ENCODE measurements around the gene GK2. TPM values are rescaled to one million over a fixed set of nuclear protein-coding genes. Genes with fewer than 3 reads are reported as not detected.

GK2 gene
- total RNA-seq, 1 donor from 2014 or later: not detected

DNA sequence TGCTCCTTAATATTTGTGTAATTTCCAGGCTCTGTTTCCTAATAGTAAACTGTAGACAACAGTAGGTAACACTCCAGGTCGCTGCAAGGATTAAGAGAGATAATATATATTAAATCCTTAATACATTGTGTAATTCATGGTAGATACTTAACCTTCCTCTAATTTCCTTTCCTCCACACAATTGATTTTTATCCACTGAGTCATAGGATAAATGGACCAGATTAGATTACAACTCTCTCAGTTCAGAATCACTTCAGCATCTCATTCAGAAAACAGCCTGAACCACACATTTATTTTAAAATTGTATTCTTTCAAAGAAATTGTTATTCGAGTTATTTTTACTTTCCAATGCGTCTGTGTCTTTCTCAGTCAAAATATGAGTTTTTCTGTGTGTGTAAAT lies 17.1 kb downstream of the GK2 start:
- FAIRE-seq (no peak), DNase-seq (ENCODE audit: low spot score in 2 of 2) (no peak)

DNA sequence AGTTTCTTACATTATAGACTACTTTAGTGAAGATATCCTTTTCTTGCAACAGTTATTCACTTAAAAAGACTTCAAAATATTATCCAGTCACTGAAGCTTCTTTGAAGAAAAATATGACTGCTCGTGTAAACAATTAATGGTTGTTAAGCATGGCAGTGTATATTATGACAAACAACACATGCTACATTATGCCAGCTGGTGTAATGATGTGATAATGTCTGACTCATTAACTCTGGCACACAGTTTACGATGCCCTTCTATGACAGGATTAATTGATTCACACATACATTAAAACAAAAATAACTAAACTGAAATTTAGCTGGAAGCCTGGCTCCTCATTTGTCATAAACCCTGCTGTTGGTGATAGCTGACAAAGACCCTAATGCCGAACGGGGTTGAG lies 22.4 kb downstream of the GK2 start:
- FAIRE-seq: no peak
- no peak for DNase-seq (ENCODE audit: low spot score in 2 of 2)

DNA sequence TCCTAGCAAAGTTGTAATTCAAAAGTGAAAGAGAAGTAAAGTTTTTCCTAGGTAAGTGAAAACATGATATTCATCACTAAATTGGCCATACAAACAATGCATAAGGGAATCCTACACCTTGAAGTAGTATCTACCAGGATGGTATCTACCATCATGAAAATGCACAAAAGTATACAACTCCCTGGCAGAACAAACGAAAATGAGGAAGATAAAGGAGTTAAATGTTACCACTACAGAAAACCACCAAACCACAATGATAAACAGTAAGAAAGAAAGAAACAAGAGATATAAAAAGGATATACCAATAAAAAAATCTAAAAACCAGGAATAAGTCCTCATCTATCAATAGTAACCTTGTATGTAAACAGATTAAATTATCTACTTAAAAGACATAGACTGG lies 26.9 kb downstream of the GK2 start:
- FAIRE-seq (no peak), DNase-seq (ENCODE audit: low spot score in 2 of 2) (no peak)

DNA sequence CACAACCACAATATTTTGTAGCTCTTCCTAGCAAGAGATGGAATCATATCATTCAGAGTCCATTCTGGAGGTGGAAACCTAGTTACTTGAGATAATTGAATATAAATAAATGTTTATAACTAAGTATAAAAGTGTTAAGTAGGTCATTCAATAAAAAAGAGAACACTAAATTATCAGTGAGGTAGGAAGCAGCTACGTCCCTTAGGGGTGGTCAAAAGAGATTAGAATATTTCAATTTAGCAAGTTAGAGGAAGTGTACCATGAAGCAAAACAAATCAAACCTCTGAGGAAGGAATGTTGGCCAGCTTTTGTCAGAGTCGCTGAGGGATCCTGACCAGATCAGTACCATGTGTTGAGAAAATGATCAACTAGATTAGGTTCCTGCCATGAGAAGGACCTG lies 38.0 kb downstream of the GK2 start:
- no peak for FAIRE-seq

DNA sequence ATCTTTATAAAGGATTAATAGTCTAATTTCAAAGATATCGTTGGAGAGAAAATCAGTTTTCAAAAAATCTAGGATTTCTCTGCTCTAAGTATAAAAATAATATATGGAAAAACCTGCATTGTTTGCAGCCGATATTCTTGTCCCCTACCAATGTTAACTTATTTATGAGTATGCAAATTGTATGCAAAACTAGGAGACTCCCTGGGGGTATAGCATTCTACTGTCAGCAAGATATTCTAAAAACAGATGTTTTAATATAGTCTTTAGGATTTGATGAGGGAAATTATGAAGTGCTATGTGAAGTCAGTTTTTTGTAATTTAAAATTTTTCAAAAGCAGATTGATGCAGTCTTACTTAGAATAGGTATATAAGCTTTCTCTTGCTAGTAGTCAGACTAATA lies 40.9 kb downstream of the GK2 start:
- DNase-seq (ENCODE audit: low spot score in 2 of 2) (no peak), FAIRE-seq (no peak)

More for the DNA sequence above, 38.0 kb downstream of the GK2 start:
- no peak for DNase-seq (ENCODE audit: low spot score in 2 of 2)

DNA sequence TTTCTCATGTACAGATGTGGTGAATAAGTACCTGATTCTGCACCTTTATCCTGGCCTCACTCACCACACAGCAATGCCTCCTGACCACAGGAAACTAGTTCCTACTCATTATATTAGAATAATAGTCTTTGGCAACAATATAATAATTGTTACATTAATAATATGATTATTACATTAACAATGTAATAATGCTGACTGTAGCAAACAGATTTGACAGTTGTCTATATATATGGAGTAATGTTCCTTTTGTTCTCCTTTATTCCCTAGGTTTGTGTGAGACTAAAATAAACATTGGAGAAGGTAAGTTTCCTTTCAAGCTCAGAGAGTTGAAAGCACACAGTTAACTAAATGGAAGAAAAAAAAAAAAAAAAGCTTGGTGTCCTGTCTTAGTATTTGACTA lies 41.6 kb downstream of the GK2 start:
- FAIRE-seq (no peak), DNase-seq (ENCODE audit: low spot score in 2 of 2) (no peak)

DNA sequence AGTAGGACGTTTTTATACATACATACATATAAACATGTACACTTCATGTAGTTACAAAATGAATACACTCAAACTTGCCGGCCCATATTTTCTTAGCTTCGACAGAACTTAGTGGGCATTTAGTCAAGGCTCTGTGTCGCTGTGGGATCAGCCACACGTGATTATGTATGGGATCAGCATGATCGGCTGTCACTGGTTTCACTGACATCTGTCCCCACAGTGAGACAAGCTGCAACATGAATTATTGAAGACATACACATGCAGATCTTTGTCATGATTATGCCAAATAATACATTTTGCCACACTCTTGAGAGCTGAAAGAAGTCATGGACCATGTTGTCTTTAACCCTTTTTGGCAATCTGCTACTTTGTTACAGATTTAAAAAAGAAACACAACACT lies 44.0 kb downstream of the GK2 start:
- FAIRE-seq (no peak), DNase-seq (ENCODE audit: low spot score in 2 of 2) (no peak)

DNA sequence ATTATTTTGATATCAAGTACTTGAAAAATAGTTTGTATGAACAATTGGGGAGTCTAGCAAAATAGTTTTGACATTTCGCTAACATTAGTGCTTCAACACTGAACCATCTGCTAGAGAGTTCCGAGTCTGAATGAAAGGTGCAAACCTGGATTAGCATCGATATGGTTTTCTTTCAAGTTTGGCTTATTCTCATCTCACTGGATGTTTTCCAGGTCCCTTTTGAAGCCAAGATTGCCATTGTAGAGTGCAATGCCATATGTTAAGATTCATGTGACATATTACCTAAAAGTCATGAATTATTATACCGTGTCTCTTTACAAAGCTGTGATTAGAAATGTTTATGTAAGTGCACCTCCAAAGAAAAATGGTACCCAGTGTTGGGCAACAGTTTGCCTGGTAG lies 45.4 kb downstream of the GK2 start:
- DNase-seq (ENCODE audit: low spot score in 2 of 2) (no peak), FAIRE-seq (no peak)

DNA sequence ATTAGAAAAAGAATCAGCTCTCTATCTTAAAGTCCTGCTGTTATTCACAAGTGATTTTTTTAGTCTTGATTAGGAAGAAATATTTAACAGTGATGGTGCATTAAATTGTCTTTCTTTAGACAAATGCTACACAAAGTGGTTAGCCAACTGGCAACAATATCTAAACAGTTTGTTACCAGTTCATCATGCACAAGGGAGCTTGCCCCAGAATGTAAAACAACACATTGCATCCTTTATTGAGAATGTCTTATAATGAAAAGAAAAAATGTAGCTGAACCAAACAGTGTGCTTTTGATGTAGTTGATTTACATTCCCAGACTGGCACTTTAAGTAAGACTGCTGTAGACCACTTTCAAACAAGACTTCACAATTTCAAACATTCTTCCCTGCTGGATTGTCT lies 48.0 kb downstream of the GK2 start:
- DNase-seq (ENCODE audit: low spot score in 2 of 2): no peak
- FAIRE-seq: no peak

DNA sequence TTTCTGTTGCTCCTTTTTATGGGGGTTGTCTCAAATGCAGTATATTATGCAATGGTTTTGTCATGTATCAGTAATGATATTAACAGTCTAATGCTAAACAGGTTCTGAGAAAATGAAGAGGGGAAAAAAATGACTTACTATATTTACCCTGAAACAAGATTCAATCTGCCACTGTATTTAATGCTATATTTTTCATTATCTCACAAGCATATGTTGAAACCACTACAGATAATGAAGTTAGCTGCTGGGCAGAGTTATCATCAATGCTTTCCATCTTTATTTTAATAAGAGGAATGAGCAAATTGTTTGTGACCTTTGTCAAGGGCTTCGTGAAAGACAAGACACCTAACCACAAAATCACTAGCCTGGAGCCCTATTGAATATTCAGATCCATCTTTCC lies 49.6 kb downstream of the GK2 start:
- DNase-seq (ENCODE audit: low spot score in 2 of 2) (no peak), FAIRE-seq (no peak)

DNA sequence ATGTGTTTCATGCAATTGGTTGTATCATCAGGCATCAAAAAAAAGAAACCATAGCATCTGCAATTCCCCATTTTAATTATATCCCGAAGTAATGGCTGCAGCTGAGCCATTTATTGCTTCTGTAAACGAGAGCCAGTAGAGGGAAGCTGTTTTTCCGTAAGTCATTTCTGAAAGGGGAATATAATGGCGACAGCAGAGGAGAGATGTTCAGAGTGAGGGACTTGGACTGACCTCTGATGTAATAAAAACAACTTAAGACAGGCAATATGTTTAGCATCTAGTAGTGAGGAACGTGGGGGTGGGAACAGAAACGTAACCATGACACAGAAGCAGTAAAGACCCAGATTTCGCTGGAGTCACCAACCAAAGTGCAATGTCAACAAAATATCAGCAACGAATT lies 50.7 kb downstream of the GK2 start:
- FAIRE-seq (no peak), DNase-seq (ENCODE audit: low spot score in 2 of 2) (no peak)

Other genes starting within 250 kb of the GK2 start
- gene NAA11, start 82.2 kb downstream of the GK2 start, total RNA-seq: not detected

Measured in frontal cortex (tissue), 4 donors.